ENCODE measurements around the gene PCSK7.
A peak's percentile ranks its signal among the peaks of the same experiment; 100 is the strongest.

PCSK7 gene

GRCh38 chr11:117230286-117230961, 1.4 kb downstream of the PCSK7 start:
- no peak for DNase-seq

GRCh38 chr11:117229931-117230285, 2.0 kb downstream of the PCSK7 start:
- no peak for DNase-seq

GRCh38 chr11:117229411-117229810, 2.5 kb downstream of the PCSK7 start:
- DNase-seq, result no peak

- DNase-seq, result no peak
Measured at GRCh38 chr11:117228091-117228490, 3.8 kb downstream of the PCSK7 start.

- DNase-seq, result peak; percentile 80
Measured at GRCh38 chr11:117226388-117227385, 5.2 kb downstream of the PCSK7 start.

GRCh38 chr11:117225553-117226170, 6.2 kb downstream of the PCSK7 start:
- no peak for DNase-seq

- no peak for DNase-seq
Measured at GRCh38 chr11:117223741-117224689, 7.9 kb downstream of the PCSK7 start.

- no peak for DNase-seq
Measured at GRCh38 chr11:117222991-117223740, 8.7 kb downstream of the PCSK7 start.

- DNase-seq, result peak; percentile 91
Measured at GRCh38 chr11:117221775-117222517, 9.9 kb downstream of the PCSK7 start.

GRCh38 chr11:117220999-117221774, 10.7 kb downstream of the PCSK7 start:
- DNase-seq, result peak; percentile 60

GRCh38 chr11:117220568-117220967, 11.3 kb downstream of the PCSK7 start:
- DNase-seq, result no peak

GRCh38 chr11:117219995-117220394, 11.9 kb downstream of the PCSK7 start:
- no peak for DNase-seq

- no peak for DNase-seq
Measured at GRCh38 chr11:117219455-117219854, 12.4 kb downstream of the PCSK7 start.

GRCh38 chr11:117219001-117219400, 12.9 kb downstream of the PCSK7 start:
- DNase-seq, result no peak

GRCh38 chr11:117218133-117218915, 13.5 kb downstream of the PCSK7 start:
- DNase-seq, result no peak

- no peak for DNase-seq
Measured at GRCh38 chr11:117217141-117218084, 14.5 kb downstream of the PCSK7 start.

- DNase-seq, result no peak
Measured at GRCh38 chr11:117214404-117215110, 17.3 kb downstream of the PCSK7 start.

All from NCI-H1092 (cell line).